HG03439 (cell line): Measurements from ENCODE around the gene PPTC7.
"Not testable (repeated sequence)": the region's sequence is repeated elsewhere in the genome, so short reads cannot be mapped to it uniquely, and the experiment has no call there.

Experiments
- ATAC-seq: cut with Tn5 transposase; IDR thresholded peaks from one replicate; pipeline ENCODE4 v1.9.1; 2021; ENCODE audit warnings: mild to moderate bottlenecking, moderate library complexity; ENCODE audit not compliant: unreplicated experiment

PPTC7 gene

GRCh38 chr12:110562386-110562785 lies 20.7 kb downstream of the PPTC7 start:
- not testable (repeated sequence) for ATAC-seq

GRCh38 chr12:110561471-110562201 lies 21.5 kb downstream of the PPTC7 start:
- no peak for ATAC-seq

DNA sequence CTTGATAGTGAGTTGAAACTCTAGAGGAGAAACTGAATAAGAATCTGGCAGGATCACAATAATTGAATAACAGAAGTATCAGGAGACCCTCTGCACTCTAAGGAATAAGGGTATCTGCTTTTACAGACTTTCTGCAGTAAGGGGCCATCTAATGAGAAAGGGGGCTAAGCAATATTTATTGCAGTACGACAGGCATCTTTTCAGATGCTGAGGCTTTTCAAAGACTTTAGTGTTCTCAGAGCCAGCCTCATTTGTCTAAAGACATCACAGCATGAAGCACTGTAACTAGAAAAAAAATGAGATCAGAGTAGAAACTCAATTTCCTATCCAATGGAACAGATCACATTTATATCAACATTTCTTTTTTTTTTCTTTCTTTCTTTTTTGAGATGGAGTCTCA lies 22.2 kb downstream of the PPTC7 start:
- ATAC-seq = no peak

- ATAC-seq = no peak
Observed at GRCh38 chr12:110560048-110560447, 23.1 kb downstream of the PPTC7 start.

DNA sequence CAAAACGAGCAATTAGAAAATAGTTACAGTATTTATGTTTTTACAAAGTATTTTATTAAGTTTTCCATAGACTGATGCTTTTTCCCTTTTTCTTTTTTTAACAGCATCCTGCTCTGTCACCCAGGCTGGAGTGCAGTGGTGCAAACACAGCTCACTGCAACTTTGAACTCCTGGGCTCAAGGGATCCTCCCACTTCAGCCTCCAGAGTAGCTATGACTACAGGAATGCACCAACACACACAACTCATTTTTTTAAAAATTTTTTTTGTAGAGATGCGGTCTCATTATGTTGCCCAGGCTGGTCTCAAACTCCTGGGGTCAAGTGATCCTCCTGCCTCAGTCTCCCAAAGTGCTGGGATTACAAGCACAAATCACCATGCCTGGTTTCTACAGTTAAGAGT lies 24.2 kb downstream of the PPTC7 start:
- ATAC-seq = not testable (repeated sequence)

- ATAC-seq = no peak
Observed at GRCh38 chr12:110557300-110557699, 25.8 kb downstream of the PPTC7 start.

DNA sequence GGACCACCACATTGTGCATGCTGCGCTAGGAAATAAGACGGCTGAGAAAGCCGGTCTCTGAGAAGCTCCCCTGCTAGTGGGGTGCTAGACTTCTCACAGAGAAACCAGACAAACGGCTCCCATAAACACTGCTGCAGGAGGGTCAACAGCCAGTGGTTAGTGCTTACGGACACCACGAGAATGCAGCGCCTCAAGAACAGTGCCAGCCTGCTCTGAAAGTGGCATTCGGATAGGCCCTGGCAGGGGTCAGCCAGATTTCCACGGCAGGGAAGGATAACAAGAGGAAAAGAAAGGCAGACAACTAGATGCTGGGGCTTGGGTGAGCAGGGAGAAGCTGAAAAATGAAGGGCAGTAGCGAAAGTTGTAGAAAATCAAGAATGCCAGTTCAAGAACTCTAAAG lies 26.4 kb downstream of the PPTC7 start:
- no peak for ATAC-seq

DNA sequence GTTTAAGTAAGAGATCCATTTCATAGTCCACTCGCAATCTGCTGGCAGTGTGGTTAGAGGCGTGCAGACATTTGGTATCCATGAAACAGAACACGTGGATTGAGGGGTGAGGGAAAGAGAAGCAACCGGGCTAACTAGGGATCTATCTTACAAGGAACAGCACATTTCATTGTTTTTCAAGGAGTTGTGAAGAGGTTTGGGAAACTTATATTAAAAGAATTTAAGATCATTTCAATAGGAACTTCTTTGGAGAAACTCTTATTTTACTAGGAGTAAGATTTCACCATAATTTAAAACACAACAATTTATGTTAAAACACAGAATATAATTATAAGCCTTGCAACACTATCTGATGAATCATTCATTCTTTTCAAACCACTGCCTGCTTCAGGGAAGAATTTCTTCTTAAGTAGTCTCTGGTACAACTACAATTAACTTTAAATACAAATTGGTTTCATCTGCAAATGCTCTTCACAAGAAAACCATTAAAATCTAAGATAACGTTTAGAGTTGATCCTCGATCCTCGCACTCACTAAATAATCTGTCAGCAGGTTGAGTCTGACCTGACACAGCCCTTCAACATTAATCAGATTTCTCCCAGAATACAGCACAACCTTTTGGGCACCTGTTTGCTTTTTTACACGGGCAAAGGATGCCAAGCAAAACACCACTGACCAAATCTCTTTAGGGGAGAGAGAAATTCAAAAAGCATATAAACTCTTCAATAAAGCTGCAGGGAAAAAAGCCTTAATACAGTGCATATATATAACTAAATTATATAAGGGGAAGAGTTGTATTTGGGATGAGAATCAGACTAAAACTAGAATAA lies 27.3 kb downstream of the PPTC7 start:
- ATAC-seq = no peak

DNA sequence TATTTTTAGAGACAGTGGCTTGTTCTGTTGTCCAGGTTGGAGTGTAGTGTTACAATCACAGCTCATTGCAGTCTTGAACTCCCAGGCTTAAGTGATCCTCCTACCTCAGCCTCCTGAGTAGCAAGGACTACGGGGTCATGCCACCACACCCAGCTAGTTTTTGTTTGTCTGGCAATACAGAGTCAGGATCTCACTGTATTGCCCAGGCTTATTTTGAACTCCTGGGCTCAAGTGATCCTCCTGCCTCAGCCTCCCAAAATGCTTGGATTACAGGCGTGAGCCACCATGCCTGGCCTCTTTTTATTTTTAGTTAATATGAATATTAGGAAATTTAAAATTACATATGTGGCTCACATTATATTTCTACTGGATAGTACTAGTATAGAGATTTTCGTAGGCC lies 28.9 kb downstream of the PPTC7 start:
- no peak for ATAC-seq

DNA sequence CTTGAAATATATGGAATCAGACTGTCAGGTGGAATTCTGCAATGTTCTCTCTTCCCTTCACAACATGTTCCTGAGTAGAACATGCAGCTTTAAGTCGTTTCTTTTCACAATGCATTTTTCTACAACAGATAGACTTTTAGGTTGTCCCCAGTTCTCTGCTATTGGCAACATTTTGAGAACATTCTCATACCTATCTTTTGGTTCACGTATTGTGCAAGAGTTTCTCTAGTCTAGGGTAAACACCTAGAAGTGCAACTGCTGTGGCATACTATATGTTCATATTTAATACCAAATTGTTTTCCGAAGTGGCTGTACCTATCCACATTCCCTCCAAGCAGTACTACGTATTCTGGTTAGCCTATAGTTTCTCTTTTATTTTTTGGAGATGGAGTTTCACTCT lies 32.1 kb downstream of the PPTC7 start:
- ATAC-seq = no peak

GRCh38 chr12:110549716-110550115 lies 33.4 kb downstream of the PPTC7 start:
- ATAC-seq = no peak

DNA sequence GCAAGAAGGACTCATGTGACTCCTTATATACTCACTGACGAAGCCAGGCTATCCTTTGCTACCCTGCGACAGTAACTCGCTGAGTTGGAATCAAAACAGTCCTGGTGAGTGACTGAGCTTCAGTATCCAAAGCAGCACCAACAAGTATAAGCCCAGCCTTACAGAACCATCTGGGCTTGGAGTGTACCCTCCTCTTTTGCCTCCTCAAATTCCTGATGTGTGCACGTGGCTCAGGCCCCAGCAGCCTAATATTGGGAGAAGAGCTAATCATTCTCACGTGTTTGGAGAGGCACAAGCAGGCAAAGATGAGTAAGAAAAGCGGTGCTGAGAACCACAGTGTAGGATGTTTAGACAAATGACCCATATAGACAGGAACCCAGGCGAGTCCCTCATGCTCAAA lies 34.4 kb downstream of the PPTC7 start:
- no peak for ATAC-seq

GRCh38 chr12:110547090-110547489 lies 36.0 kb downstream of the PPTC7 start:
- ATAC-seq = no peak

- ATAC-seq = no peak
Observed at GRCh38 chr12:110546339-110546738, 36.8 kb downstream of the PPTC7 start.

DNA sequence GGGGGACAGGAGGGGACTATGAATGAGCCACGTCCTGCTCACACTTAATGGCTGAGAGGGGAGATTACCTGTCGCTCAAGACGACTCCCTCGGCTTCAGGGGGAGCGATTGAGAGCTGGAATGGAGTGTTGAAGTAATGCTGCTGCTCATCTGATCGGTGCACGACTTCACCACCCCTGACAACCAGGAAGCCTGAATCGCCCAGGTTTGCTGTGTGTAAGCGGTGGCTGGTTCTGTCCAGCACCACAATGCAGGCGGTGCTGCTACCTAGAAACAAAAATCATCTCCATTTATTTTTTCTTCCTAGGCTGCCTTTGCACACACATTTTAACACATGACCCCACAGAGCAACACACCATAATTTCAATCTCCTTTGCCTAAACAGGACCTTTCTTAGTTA lies 37.3 kb downstream of the PPTC7 start:
- no peak for ATAC-seq

DNA sequence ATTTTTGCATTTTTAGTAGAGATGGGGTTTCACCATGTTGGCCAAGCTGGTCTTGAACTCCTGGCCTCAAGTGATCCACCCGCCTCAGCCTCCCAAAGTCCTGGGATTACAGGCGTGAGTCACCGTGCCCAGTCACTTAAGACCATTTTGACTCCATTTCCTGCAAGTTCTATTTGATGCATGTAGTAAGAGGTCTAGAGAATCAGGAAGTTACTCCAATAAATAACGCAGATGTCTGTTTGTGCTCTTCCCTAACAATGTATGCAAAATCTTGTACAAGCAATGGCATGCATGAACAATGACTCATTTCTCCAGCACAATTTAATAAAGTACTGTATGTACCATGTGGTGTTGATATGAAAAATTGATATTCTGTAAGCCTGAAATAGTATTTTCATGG lies 37.9 kb downstream of the PPTC7 start:
- not testable (repeated sequence) for ATAC-seq

GRCh38 chr12:110543965-110544364 lies 39.2 kb downstream of the PPTC7 start:
- no peak for ATAC-seq

DNA sequence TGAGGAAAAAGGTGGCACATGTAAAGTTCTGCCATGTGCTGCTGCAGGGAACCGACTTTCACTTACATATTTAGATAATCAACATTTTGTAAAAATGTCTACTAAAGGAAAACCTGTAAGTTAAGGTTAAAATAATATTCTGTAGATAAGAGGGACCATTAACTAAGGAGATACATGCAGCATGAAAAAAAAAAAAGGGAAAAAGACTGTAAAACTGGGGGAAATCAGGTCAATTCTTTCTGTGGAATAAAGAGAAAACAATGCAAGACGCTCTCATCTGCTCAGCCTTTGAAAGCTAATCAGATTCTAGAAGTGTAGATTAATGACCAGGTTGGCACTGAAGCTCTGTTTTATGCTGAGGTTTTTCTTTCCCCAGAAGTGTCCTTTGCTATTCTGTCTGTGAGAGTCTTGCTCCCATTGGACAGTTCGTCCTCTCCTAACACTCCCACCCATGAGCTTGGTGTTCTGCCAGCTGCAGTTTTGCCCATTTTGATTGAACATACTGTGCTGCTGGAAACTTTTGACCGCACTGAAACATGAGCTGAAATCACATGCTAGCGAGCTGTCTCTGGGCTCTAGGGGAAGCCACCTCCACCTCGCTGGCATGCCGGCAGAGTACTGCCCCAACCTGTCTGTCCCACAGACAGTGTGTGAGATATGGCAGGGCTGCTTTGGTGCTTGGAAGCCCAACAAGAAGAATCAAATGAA lies 39.7 kb downstream of the PPTC7 start:
- ATAC-seq = no peak

DNA sequence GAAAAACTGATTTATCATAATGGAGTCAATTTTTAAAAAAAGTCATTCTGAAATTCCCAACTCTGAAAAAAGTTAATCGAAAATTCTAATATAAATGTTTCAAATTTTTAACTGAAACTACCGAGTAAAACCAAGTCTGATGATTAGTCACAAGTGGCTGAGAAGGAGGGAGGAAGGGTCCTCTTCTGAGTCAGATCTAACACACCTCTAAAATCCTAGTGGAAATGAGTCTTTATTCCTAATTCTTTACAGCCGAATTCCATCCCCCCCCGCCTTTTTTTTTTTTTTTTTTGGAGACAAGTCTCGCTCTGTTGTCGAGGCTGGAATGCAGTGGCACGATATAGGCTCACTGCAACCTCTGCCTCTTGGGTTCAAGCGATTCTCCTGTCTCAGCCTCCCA lies 43.1 kb downstream of the PPTC7 start:
- no peak for ATAC-seq

GRCh38 chr12:110538869-110539622 lies 44.1 kb downstream of the PPTC7 start:
- ATAC-seq = no peak
